Upper lobe of right lung (tissue), 1 donor: ENCODE measurements around the gene MAPK7. TPM values are rescaled to one million over a fixed set of nuclear protein-coding genes. Genes with fewer than 3 reads are reported as not detected.

ENCODE experiments used
- ATAC-seq: fragments of 200-7000 bp; cut with Tn5 transposase; one replicate; pipeline ENCODE4 v1.9.1; 2020; ENCODE audit warnings: mild to moderate bottlenecking, moderate library complexity
- DNase-seq: peaks from one replicate; pipeline ENCODE4 v3.0.0-alpha.2; 2020
- H3K27ac ChIP-seq: fragments of 200-600 bp; one replicate; pipeline ENCODE4 v1.8.0; 2022
- H3K27me3 ChIP-seq: fragments of 200-600 bp; one replicate; pipeline ENCODE4 v1.8.0; 2022; ENCODE audit warnings: mild to moderate bottlenecking
- H3K36me3 ChIP-seq: fragments of 200-600 bp; one replicate; pipeline ENCODE4 v1.8.0; 2022
- H3K4me1 ChIP-seq: fragments of 200-600 bp; one replicate; pipeline ENCODE4 v1.8.0; 2022
- H3K4me3 ChIP-seq: fragments of 200-600 bp; one replicate; pipeline ENCODE4 v1.8.0; 2022; ENCODE audit warnings: mild to moderate bottlenecking
- H3K9me3 ChIP-seq: fragments of 200-600 bp; one replicate; pipeline ENCODE4 v1.8.0; 2022
- CTCF ChIP-seq: fragments of 200-600 bp; IDR thresholded peaks from one replicate; pipeline ENCODE4 v1.8.0; 2022; ENCODE audit warnings: antibody characterized with exemption
- intact Hi-C: fragments of 100-400 bp; cut with DNase I; formaldehyde crosslinking; loops from one replicate; pipeline ENCODE4 v1.11.0; 2022
- total RNA-seq: library from RNA; stranded (reverse); fragmentation: NEBNext Ultra II Directional; extraction: Animal tissue kit (Norgen Biotek cat#: 25700); gene quantifications from one replicate; pipeline ENCODE4 v1.2.1, GENCODE V29; 2021
- donor health status: DM: no; HTN: yes; CAD: no; lungs with severe emphysema.

Gene MAPK7
- total RNA-seq, 1 donor from 2014 or later = 25.7 TPM

GRCh38 chr17:19365833-19366636 lies 12.3 kb upstream of the MAPK7 start:
- DNase-seq = no peak
- Histone ChIP-seq H3K4me3 (no peak overlapping the region), H3K4me1 (peaks cover 12% of the 10 kb centered on the region), H3K27me3 (no peaks in the 10 kb centered on the region), H3K36me3 (no peaks in the 10 kb centered on the region), H3K9me3 (no peaks in the 10 kb centered on the region), H3K27ac (no peak overlapping the region)
- no peak for ATAC-seq
- intact Hi-C loops = loop anchor here (5.0 kb wide), 1 partner anchor 81 kb away; no protein-coding TSS in a partner anchor
- no peak for TF ChIP-seq CTCF

GRCh38 chr17:19366637-19366972 lies 11.7 kb upstream of the MAPK7 start:
- intact Hi-C loops = loop anchor here (5.0 kb wide), 1 partner anchor 81 kb away; no protein-coding TSS in a partner anchor
- no peak for TF ChIP-seq CTCF
- no peak for DNase-seq
- ATAC-seq = no peak
- no peaks in the 10 kb centered on the region for H3K9me3 ChIP-seq
- H3K4me1 ChIP-seq = peaks cover 14% of the 10 kb centered on the region
- H3K4me3 ChIP-seq = no peak overlapping the region
- H3K36me3 ChIP-seq = no peaks in the 10 kb centered on the region
- no peaks in the 10 kb centered on the region for H3K27me3 ChIP-seq
- no peak overlapping the region for H3K27ac ChIP-seq

GRCh38 chr17:19368229-19368628 lies 10.1 kb upstream of the MAPK7 start:
- DNase-seq (no peak), ATAC-seq (no peak)
- no peak for TF ChIP-seq CTCF
- H3K27ac ChIP-seq = no peak overlapping the region
- H3K4me3 ChIP-seq = no peak overlapping the region
- no peaks in the 10 kb centered on the region for H3K36me3 ChIP-seq
- intact Hi-C loops = loop anchor here (5.0 kb wide), 1 partner anchor 79 kb away; no protein-coding TSS in a partner anchor
- no peaks in the 10 kb centered on the region for H3K27me3 ChIP-seq
- H3K9me3 ChIP-seq = no peaks in the 10 kb centered on the region
- H3K4me1 ChIP-seq = peaks cover 17% of the 10 kb centered on the region

- H3K36me3 ChIP-seq = no peaks in the 10 kb centered on the region
- DNase-seq (no peak), ATAC-seq (no peak)
- no peak overlapping the region for H3K27ac ChIP-seq
- intact Hi-C loops = loop anchor here (5.0 kb wide), 1 partner anchor 78 kb away; no protein-coding TSS in a partner anchor
- no peak for TF ChIP-seq CTCF
- no peaks in the 10 kb centered on the region for H3K9me3 ChIP-seq
- H3K4me3 ChIP-seq = no peak overlapping the region
- peaks cover 17% of the 10 kb centered on the region for H3K4me1 ChIP-seq
- H3K27me3 ChIP-seq = no peaks in the 10 kb centered on the region
Observed at GRCh38 chr17:19369107-19369778, 9.1 kb upstream of the MAPK7 start.

GRCh38 chr17:19369846-19370492 lies 8.3 kb upstream of the MAPK7 start:
- H3K4me3 ChIP-seq = no peak overlapping the region
- TF ChIP-seq CTCF = no peak
- no peaks in the 10 kb centered on the region for H3K36me3 ChIP-seq
- H3K9me3 ChIP-seq = no peaks in the 10 kb centered on the region
- intact Hi-C loops = loop anchor here (5.0 kb wide), 1 partner anchor 77 kb away; no protein-coding TSS in a partner anchor
- H3K27ac ChIP-seq = peak overlapping the region; percentile 12
- ATAC-seq (peak; percentile 59), DNase-seq (no peak)
- H3K4me1 ChIP-seq = peaks cover 17% of the 10 kb centered on the region
- H3K27me3 ChIP-seq = no peaks in the 10 kb centered on the region
